GM18858 (cell line): Measurements from ENCODE around the gene LIMS1.
"Not testable (repeated sequence)": the region's sequence is repeated elsewhere in the genome, so short reads cannot be mapped to it uniquely, and the experiment has no call there.

Source experiments
- ATAC-seq: cut with Tn5 transposase; IDR thresholded peaks from one replicate; pipeline ENCODE4 v1.9.1; 2021; ENCODE audit not compliant: unreplicated experiment

LIMS1 gene

GRCh38 chr2:108658553-108658952 lies 124.3 kb downstream of the LIMS1 start:
- not testable (repeated sequence) for ATAC-seq

GRCh38 chr2:108661493-108661892 lies 127.2 kb downstream of the LIMS1 start:
- ATAC-seq = not testable (repeated sequence)

GRCh38 chr2:108662207-108662612 lies 127.9 kb downstream of the LIMS1 start:
- peak; percentile 92 for ATAC-seq

- ATAC-seq = not testable (repeated sequence)
Observed at GRCh38 chr2:108663346-108663745, 129.1 kb downstream of the LIMS1 start.

- not testable (repeated sequence) for ATAC-seq
Observed at GRCh38 chr2:108664089-108664488, 129.8 kb downstream of the LIMS1 start.

GRCh38 chr2:108664979-108665378 lies 130.7 kb downstream of the LIMS1 start:
- ATAC-seq = not testable (repeated sequence)

- not testable (repeated sequence) for ATAC-seq
Observed at GRCh38 chr2:108665975-108666374, 131.7 kb downstream of the LIMS1 start.

GRCh38 chr2:108667140-108667539 lies 132.9 kb downstream of the LIMS1 start:
- not testable (repeated sequence) for ATAC-seq

- not testable (repeated sequence) for ATAC-seq
Observed at GRCh38 chr2:108670282-108670681, 136.0 kb downstream of the LIMS1 start.

- ATAC-seq = not testable (repeated sequence)
Observed at GRCh38 chr2:108672200-108672805, 138.0 kb downstream of the LIMS1 start.

- not testable (repeated sequence) for ATAC-seq
Observed at GRCh38 chr2:108676522-108676921, 142.3 kb downstream of the LIMS1 start.

GRCh38 chr2:108677239-108677744 lies 143.0 kb downstream of the LIMS1 start:
- ATAC-seq = not testable (repeated sequence)

- not testable (repeated sequence) for ATAC-seq
Observed at GRCh38 chr2:108678198-108678651, 144.0 kb downstream of the LIMS1 start.

GRCh38 chr2:108680805-108681204 lies 146.5 kb downstream of the LIMS1 start:
- ATAC-seq = not testable (repeated sequence)

- ATAC-seq = not testable (repeated sequence)
Observed at GRCh38 chr2:108688818-108689756, 154.8 kb downstream of the LIMS1 start.

GRCh38 chr2:108690001-108690400 lies 155.7 kb downstream of the LIMS1 start:
- not testable (repeated sequence) for ATAC-seq

- ATAC-seq = no peak
Observed at GRCh38 chr2:108691447-108691846, 157.2 kb downstream of the LIMS1 start.

GRCh38 chr2:108701208-108701607 lies 166.9 kb downstream of the LIMS1 start:
- no peak for ATAC-seq

GRCh38 chr2:108701806-108702205 lies 167.5 kb downstream of the LIMS1 start:
- ATAC-seq = no peak

- ATAC-seq = no peak
Observed at GRCh38 chr2:108704871-108705270, 170.6 kb downstream of the LIMS1 start.

GRCh38 chr2:108707300-108707699 lies 173.0 kb downstream of the LIMS1 start:
- ATAC-seq = no peak

GRCh38 chr2:108716971-108717370 lies 182.7 kb downstream of the LIMS1 start:
- not testable (repeated sequence) for ATAC-seq
